GM19463 (cell line): ENCODE results near the gene ITIH6.
"Not testable (repeated sequence)": the region's sequence is repeated elsewhere in the genome, so short reads cannot be mapped to it uniquely, and the experiment has no call there.

Source experiments
- ATAC-seq: cut with Tn5 transposase; IDR thresholded peaks from one replicate; pipeline ENCODE4 v1.9.1; 2021; ENCODE audit warnings: mild to moderate bottlenecking, moderate library complexity; ENCODE audit not compliant: unreplicated experiment

The ITIH6 gene

GRCh38 chrX:54798137-54798536, at the start of gene ITIH6:
Gene ITIH6 (minus strand): TSS chrX:54798255. CDS start chrX:54798210, 45 bp downstream.
- ATAC-seq = no peak

- ATAC-seq = not testable (repeated sequence)
Observed at GRCh38 chrX:54847700-54848099, 49.6 kb upstream of the ITIH6 start.

- no peak for ATAC-seq
Observed at GRCh38 chrX:54843050-54843449, 45.0 kb upstream of the ITIH6 start.

- ATAC-seq = no peak
Observed at GRCh38 chrX:54842607-54843006, 44.6 kb upstream of the ITIH6 start.

GRCh38 chrX:54841184-54841874, 43.3 kb upstream of the ITIH6 start:
- ATAC-seq = not testable (repeated sequence)

- no peak for ATAC-seq
Observed at GRCh38 chrX:54838583-54838982, 40.5 kb upstream of the ITIH6 start.

- ATAC-seq = no peak
Observed at GRCh38 chrX:54826598-54826997, 28.5 kb upstream of the ITIH6 start.

- ATAC-seq = no peak
Observed at GRCh38 chrX:54825716-54826438, 27.8 kb upstream of the ITIH6 start.

- ATAC-seq = no peak
Observed at GRCh38 chrX:54824722-54825121, 26.7 kb upstream of the ITIH6 start.

- no peak for ATAC-seq
Observed at GRCh38 chrX:54824195-54824594, 26.1 kb upstream of the ITIH6 start.

- no peak for ATAC-seq
Observed at GRCh38 chrX:54821310-54821709, 23.3 kb upstream of the ITIH6 start.

GRCh38 chrX:54820737-54821136, 22.7 kb upstream of the ITIH6 start:
- ATAC-seq = no peak

GRCh38 chrX:54819201-54819600, 21.1 kb upstream of the ITIH6 start:
- no peak for ATAC-seq

- no peak for ATAC-seq
Observed at GRCh38 chrX:54818221-54818620, 20.2 kb upstream of the ITIH6 start.

GRCh38 chrX:54817220-54817820, 19.3 kb upstream of the ITIH6 start:
- no peak for ATAC-seq

GRCh38 chrX:54812306-54812705, 14.3 kb upstream of the ITIH6 start:
- ATAC-seq = no peak

- no peak for ATAC-seq
Observed at GRCh38 chrX:54811301-54811885, 13.3 kb upstream of the ITIH6 start.

GRCh38 chrX:54810532-54810931, 12.5 kb upstream of the ITIH6 start:
- ATAC-seq = no peak

GRCh38 chrX:54808605-54809483, 10.8 kb upstream of the ITIH6 start:
- peak; percentile 81 for ATAC-seq

- peak; percentile 21 for ATAC-seq
Observed at GRCh38 chrX:54808109-54808604, 10.1 kb upstream of the ITIH6 start.
